DOHH2 (cell line): ENCODE measurements around the gene NUDT8.

Experiments
- H3F3A ChIP-seq: fragments of 200-600 bp; sonication (generic), shearing (Covaris generic); 2 replicates; pipeline ENCODE4 v1.6.0; 2016; ENCODE audit warnings: antibody characterized with exemption, mild to moderate bottlenecking; ENCODE audit not compliant: control insufficient read depth, insufficient read depth
- H3K27ac ChIP-seq: fragments of 200-600 bp; sonication (generic); 2 replicates; pipeline ENCODE4 v1.5.1; 2014; ENCODE audit warnings: low read depth, mild to moderate bottlenecking, low read length, moderate library complexity
- H3K27me3 ChIP-seq: fragments of 200-600 bp; sonication (generic); 2 replicates; pipeline ENCODE4 v1.6.1; 2014; ENCODE audit warnings: mild to moderate bottlenecking, low read length, mixed read lengths; ENCODE audit not compliant: control insufficient read depth
- H3K36me3 ChIP-seq: fragments of 200-600 bp; sonication (generic); 2 replicates; pipeline ENCODE4 v1.6.1; 2014; ENCODE audit warnings: mild to moderate bottlenecking, low read length, moderate library complexity, mixed read lengths; ENCODE audit not compliant: control insufficient read depth
- H3K4me1 ChIP-seq: fragments of 200-600 bp; sonication (generic); 2 replicates; pipeline ENCODE4 v1.6.1; 2014; ENCODE audit warnings: mild to moderate bottlenecking, low read length, mixed read lengths; ENCODE audit not compliant: control insufficient read depth
- H3K4me2 ChIP-seq: fragments of 200-600 bp; sonication (generic); 2 replicates; pipeline ENCODE4 v1.6.0; 2014; ENCODE audit warnings: mild to moderate bottlenecking, low read length, moderate library complexity
- H3K4me3 ChIP-seq: fragments of 200-600 bp; sonication (generic); 2 replicates; pipeline ENCODE4 v1.5.1; 2014; ENCODE audit warnings: mild to moderate bottlenecking, low read length, mixed read lengths
- H3K79me2 ChIP-seq: fragments of 200-600 bp; sonication (generic); 2 replicates; pipeline ENCODE4 v1.6.1; 2014; ENCODE audit warnings: mild to moderate bottlenecking, low read length, mixed read lengths; ENCODE audit not compliant: control insufficient read depth
- H3K9me2 ChIP-seq: fragments of 200-600 bp; sonication (generic); replicated peaks from 2 replicates; pipeline ENCODE4 v1.6.1; 2014; ENCODE audit warnings: mild to moderate bottlenecking, low read length, mixed read lengths; ENCODE audit not compliant: control insufficient read depth
- H3K9me3 ChIP-seq: fragments of 200-600 bp; sonication (generic); 2 replicates; pipeline ENCODE4 v1.6.1; 2014; ENCODE audit warnings: antibody characterized with exemption, low read length, mixed read lengths; ENCODE audit not compliant: control insufficient read depth, insufficient read depth
- H4K20me1 ChIP-seq: fragments of 200-600 bp; sonication (generic); 2 replicates; pipeline ENCODE4 v1.6.0; 2014; ENCODE audit warnings: low read depth, mild to moderate bottlenecking, antibody characterized with exemption, low read length, moderate library complexity; ENCODE audit not compliant: control insufficient read depth, insufficient read depth
- CTCF ChIP-seq: fragments of 200-600 bp; sonication (generic); IDR thresholded peaks from one replicate; pipeline ENCODE4 v1.5.1; 2014; ENCODE audit warnings: antibody characterized with exemption, mild to moderate bottlenecking, low read depth, low read length; ENCODE audit not compliant: poor library complexity, severe bottlenecking
- EZH2phosphoT487 ChIP-seq: fragments of 200-600 bp; sonication (generic); IDR thresholded peaks from 2 replicates; pipeline ENCODE4 v1.6.1; 2017; ENCODE audit warnings: borderline replicate concordance, mild to moderate bottlenecking, antibody characterized with exemption, low read length, moderate library complexity, mixed read lengths

NUDT8 gene

GRCh38 chr11:67583247-67584204, 46.2 kb downstream of the NUDT8 start, which contains the start of gene GSTP1:
Gene GSTP1 (plus strand): TSS chr11:67583812. CDS start chr11:67583844, 32 bp downstream.
- H3K27ac ChIP-seq: peak within 1 kb of the TSS; percentile 90
- H3K79me2 ChIP-seq: peaks cover 32% of the 10 kb centered on the region
- H3K4me2 ChIP-seq: peak within 1 kb of the TSS; percentile 98
- H3K9me3 ChIP-seq: no peaks in the 10 kb centered on the region
- H3K36me3 ChIP-seq: peaks cover 43% of the 10 kb centered on the region
- H3K4me1 ChIP-seq: peaks cover 61% of the 10 kb centered on the region
- H3K4me3 ChIP-seq: peak within 1 kb of the TSS; percentile 80
- peaks cover 11% of the 10 kb centered on the region for H4K20me1 ChIP-seq
- H3K9me2 ChIP-seq: no peaks in the 10 kb centered on the region
- no peak for TF ChIP-seq EZH2phosphoT487
- peak; percentile 74 for TF ChIP-seq CTCF
- peaks cover 23% of the 10 kb centered on the region; the same call in 1 of the 2 replicates for H3K27me3 ChIP-seq
- H3F3A ChIP-seq: peaks cover 42% of the 10 kb centered on the region

- Histone ChIP-seq H3F3A (peaks cover 28% of the 10 kb centered on the region), H3K4me3 (no peak overlapping the region), H3K4me2 (peak overlapping the region; percentile 98; the same call in 1 of the 2 replicates), H4K20me1 (peaks cover 11% of the 10 kb centered on the region), H3K27me3 (peaks cover 25% of the 10 kb centered on the region; the same call in 1 of the 2 replicates), H3K79me2 (peaks cover 32% of the 10 kb centered on the region), H3K4me1 (peaks cover 45% of the 10 kb centered on the region), H3K36me3 (peaks cover 31% of the 10 kb centered on the region), H3K9me3 (no peaks in the 10 kb centered on the region), H3K27ac (no peak overlapping the region), H3K9me2 (no peaks in the 10 kb centered on the region)
- TF ChIP-seq CTCF (no peak), EZH2phosphoT487 (no peak)
These were observed 47.7 kb downstream of the NUDT8 start for GRCh38 chr11:67582011-67582410.

GRCh38 chr11:67581469-67581868, 48.3 kb downstream of the NUDT8 start:
- peaks cover 23% of the 10 kb centered on the region for H3F3A ChIP-seq
- H3K4me1 ChIP-seq: peaks cover 40% of the 10 kb centered on the region
- peaks cover 32% of the 10 kb centered on the region for H3K79me2 ChIP-seq
- no peaks in the 10 kb centered on the region for H3K9me2 ChIP-seq
- TF ChIP-seq CTCF (no peak), EZH2phosphoT487 (no peak)
- no peak overlapping the region for H3K27ac ChIP-seq
- no peaks in the 10 kb centered on the region for H3K9me3 ChIP-seq
- H4K20me1 ChIP-seq: peaks cover 9% of the 10 kb centered on the region
- H3K36me3 ChIP-seq: peaks cover 25% of the 10 kb centered on the region
- H3K4me3 ChIP-seq: no peak overlapping the region
- H3K27me3 ChIP-seq: peaks cover 25% of the 10 kb centered on the region; the same call in 1 of the 2 replicates
- no peak overlapping the region for H3K4me2 ChIP-seq
